GM19467 (cell line): Measurements from ENCODE around the gene TNN.
A peak's percentile ranks its signal among the peaks of the same experiment; 100 is the strongest.

Source experiments
- ATAC-seq: cut with Tn5 transposase; IDR thresholded peaks from one replicate; pipeline ENCODE4 v1.9.1; 2021; ENCODE audit warnings: mild to moderate bottlenecking, moderate library complexity; ENCODE audit not compliant: unreplicated experiment

TNN gene

DNA sequence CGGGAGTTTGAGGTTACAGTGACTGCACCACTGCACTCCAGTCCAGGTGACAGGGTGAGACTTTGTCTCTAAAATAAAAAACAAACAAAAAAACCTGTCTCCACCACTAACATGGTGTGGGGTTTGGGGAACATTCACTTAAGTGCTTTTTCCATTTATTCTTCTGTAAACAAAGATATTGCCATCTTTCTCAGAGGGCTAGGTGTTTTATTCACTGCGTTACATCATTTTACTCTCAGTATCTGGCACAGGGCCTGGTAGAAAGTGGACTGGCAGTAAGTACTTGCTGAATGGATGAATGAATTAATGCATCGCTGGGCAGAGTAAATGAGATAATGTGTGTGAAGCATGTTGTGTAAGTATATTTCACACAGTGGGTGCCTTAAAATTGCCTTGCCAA lies 104.9 kb downstream of the TNN start:
- ATAC-seq = no peak

- no peak for ATAC-seq
These were observed 105.9 kb downstream of the TNN start for GRCh38 chr1:175173531-175173930.

DNA sequence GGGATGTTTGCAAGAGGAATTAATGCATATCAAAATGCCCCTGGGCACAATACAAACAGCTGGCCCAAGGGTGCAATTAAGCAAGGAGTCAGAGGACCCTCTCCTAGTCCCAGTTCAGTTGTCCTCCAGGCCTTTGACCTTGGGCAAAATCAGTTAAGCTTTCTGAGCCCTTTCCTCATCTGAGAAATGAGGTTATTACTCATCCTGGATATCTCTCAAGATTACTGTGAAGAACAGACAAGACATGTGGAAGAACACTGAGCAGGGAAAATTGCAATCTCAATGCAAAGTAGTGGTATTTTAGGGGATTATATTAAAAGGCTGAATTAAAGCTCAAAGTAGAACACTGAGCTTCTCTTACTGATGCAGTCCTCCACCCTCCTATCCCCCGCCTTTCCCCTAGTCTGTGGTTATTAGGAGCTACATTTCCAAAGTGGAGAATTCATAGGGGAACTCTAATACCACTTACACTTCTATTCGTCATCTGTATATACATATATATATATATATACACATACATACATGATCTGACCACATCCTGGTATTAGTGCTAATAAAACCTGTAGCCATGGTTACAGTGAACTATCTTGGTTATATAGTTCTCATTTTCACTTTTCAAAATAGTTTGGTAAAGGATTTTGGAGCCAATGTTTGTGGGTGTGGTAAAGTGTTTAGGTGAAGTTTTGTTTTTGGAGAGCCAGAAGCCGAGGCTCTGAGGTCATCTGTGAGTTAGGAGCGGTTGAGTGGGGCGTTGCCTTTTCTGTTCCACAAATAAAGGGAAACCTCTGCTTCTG lies 106.9 kb downstream of the TNN start:
- ATAC-seq = peak; percentile 68

GRCh38 chr1:175176246-175176645 lies 108.6 kb downstream of the TNN start:
- no peak for ATAC-seq

DNA sequence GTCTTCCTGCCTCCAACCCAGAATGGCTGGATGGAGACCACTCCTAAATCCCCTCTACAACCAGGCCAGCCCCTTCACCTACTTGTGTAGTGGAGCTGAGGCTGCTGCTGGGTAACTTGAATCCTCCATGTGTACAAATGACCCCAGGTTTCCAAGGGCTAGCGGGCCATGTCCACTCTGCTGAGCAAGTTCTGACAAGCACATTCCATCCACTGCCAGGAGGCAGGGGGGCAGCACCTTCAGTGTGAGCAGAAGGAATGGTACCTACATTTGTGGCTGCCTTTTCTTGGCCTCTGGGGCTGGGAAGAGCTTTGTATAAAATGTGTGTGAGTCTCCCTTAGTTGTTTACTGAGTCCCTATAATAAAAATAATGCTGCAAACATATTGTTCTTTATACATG lies 110.4 kb downstream of the TNN start:
- ATAC-seq = no peak

DNA sequence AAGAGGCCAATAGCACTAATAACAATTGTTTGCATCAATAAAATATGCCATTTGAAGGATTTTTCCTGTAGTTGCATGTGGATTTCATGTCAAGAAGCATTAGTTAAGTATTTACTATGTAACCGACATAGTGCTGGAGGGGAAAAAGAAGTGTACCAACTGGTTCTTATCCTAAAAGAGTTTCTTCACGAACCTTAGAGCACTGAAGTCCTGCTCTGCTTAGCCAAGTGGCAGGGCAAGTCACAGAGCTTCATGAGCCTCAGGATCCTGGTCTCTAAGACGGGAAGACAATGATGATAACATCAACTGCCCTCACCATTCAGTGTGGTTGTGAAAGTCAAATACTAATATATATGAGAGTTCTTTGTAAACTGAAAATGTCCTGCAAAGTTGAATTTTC lies 110.8 kb downstream of the TNN start:
- no peak for ATAC-seq

- ATAC-seq = no peak
These were observed 112.4 kb downstream of the TNN start for GRCh38 chr1:175179837-175180590.

DNA sequence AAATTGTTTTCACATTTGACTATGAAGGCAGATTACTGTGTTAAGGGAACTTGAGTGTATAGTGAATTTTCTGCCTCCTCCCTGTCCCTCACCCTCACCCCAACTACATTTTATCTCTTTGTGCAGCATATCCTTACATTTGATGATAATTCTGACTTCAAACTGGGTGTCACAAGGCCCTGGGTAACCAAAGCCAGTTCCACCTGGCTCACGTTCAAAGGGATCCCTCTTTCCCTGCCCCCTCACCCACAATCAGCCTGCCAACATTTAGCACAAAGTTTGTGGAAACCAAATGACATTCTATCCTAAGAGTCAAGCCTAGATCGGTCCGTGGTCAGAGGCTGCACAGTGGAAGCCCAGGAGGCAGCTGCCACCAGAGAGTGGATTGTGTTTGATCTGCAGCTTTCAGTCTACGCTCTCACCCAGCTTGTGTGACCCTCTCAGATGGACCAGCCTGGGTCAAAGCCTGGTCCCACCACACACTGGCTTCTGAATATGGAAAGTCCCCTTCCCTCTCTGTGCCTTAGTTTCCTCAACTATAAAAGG lies 114.6 kb downstream of the TNN start:
- no peak for ATAC-seq

DNA sequence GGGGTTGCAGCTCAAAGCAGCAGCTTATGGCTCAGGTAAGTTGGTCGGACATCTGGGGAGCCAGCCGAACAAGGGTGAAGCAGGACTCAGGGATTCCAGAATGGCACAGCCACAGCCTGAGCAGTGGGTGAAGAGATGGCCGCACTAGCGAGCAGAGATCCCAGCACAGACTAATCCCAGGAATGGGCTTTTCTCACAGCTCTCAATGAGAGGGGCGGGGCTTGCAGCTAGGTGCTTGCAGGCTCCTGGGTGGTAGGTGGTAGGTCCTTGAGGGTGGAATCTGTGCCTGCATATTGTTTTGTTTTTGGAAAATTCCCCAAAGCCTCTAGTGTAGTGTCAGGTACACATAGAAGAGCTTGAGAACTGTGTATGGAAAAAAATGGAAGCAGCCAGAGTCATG lies 116.0 kb downstream of the TNN start:
- no peak for ATAC-seq

DNA sequence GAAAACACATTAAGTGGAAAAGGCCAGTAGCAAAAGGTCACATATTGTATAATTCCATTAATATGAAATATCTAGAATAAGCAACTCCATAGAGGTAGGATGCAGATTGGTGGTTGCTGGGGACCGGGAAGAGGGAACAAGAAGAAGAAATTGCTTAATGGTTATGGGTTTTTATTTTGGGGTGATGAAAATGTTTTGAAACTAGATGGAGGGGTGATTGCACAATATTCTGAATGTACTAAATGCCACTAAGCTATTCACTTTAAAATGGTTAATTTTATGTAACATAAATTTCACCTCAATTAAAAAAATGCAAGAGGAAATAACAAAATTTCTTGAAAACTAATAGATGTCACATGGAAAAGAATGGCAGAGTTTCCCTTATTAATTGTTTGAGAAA lies 118.3 kb downstream of the TNN start:
- ATAC-seq = no peak

- ATAC-seq = no peak
These were observed 119.0 kb downstream of the TNN start for GRCh38 chr1:175186433-175187160.

- ATAC-seq = peak; percentile 54
These were observed 121.3 kb downstream of the TNN start for GRCh38 chr1:175188936-175189335.

DNA sequence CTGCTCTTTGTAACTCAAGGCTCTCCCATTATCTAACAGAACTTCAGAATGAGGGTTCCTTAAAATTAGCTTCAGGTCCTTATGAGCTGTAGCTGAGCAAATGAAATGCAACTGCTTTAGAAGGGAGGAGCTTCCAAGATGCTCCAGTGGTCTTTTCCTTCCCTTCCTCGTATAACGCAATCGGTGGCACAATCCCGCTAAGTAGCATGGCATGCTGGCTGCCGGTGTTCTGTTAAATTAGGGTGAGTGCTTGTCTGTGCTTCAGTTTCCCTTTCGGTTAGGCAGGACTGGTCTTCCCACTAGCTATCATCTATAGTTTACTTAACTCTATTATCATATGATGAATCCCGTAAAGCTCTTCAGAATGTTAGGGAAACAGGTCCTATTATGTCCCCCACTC lies 124.0 kb downstream of the TNN start:
- ATAC-seq = no peak

GRCh38 chr1:175192111-175192629 lies 124.5 kb downstream of the TNN start:
- ATAC-seq = no peak

DNA sequence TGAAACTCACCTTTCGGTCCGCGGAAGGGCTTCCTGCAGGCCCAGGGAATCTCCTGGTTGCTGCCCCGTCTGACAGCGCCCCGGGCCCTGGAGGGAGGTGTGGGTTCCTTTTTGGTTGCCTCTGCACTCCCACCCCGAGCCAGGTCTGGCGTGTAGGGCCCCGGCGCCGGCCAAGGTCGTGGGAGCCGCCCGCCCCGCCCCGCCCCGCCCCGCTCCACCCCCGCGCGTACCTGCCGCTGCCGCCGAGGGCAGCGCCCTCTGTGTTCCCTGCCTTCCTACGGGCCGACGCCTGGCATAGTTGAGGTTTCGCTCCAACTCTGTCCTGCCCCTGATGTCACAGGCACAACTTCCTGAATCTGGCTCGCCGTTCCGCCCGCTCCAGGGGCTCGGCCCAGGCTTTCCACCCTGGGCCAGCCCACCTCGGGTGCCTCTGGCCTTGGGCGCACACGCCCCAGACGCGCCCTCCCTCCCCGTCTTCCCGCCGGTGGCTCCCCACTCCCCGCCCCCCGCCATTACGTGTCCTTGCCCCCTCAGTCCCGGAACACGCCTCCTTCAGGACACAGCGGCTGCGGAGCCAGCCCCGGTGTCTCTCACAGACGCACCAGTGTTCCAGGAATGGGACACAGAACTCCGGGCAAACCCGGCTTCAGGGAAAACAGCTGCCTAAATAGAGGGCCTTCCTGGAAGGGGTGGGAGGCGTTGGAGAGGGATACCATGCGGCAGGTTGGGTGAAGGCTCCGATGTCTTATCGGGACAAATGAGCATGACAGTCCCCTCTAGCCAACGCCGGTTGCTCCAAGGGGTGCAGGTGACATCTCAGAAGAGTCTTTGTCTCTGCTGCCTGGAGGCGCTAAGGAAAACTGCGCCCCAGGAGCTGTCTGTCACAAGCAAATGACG lies 125.2 kb downstream of the TNN start, which contains the start of gene KIAA0040:
KIAA0040 (minus strand) TSS at position 147 of the 897 bp plus-strand sequence. CDS start 31,763 bp downstream, outside the sequence.
- peak; percentile 38 for ATAC-seq

DNA sequence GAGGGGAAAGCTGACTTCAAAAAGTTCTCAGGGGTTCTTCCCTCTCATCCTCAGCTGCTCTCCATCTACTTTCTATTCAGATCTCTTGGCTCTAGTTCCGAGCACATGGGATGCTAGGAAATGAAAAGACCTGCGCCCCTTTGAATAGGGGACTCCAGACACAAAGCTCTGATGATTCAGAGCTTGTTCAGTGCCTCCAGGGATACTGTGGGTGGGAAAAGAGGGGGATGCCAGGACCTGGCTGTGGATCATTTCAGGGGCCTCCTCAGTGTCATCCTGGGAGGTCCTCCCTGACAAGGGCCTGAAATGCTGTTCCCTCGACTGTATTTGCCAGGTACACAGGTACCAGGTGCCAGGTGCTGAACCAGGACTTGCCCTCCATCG lies 125.9 kb downstream of the TNN start:
- ATAC-seq = no peak

GRCh38 chr1:175195281-175195680 lies 127.6 kb downstream of the TNN start:
- no peak for ATAC-seq

- no peak for ATAC-seq
These were observed 128.2 kb downstream of the TNN start for GRCh38 chr1:175195798-175196197.

DNA sequence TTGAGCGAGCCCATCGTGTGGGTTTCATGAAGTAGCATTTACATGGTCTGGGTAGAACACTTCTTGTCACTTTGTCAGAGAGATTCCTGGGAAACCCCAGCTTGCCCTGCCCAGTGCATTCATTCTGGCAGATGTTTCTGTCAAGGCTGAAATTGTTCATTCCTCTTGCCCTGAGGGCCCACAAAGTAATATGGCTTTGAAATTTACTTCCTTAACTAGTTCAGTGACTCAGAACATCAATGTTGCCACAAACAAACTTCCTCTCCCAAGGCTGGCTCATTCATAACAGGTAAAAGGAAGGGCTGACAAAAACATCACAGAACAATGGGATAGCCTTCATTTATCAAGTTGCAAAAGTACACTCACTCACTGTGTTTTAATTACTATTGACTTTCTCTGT lies 129.9 kb downstream of the TNN start:
- no peak for ATAC-seq
